ENCODE results near the gene TFR2.

- TF ChIP-seq CTCF (conservative IDR thresholded peaks at IDR 0.05; ENCODE audit: low read depth, low read length) (no peak), EZH2 (IDR thresholded peaks at IDR 0.05; ENCODE audit: low read length, unreplicated experiment) (no peak), EZH2phosphoT487 (IDR thresholded peaks at IDR 0.05; ENCODE audit: borderline replicate concordance, low read length) (no peak)
Observed at GRCh38 chr7:100611983-100612729, 29.2 kb downstream of the TFR2 start, which contains the start of gene MOSPD3.
